ENCODE measurements around the gene EEF1AKMT2. TPM values are rescaled to one million over a fixed set of nuclear protein-coding genes. Genes with fewer than 3 reads are reported as not detected.

Gene EEF1AKMT2
- total and polyA plus RNA-seq, 9 of the 15 experiments (the other 6 are each of a cell fraction or from before 2014, with no cell fraction given): 9.3 to 34.3 (median 23.7) TPM

GRCh38 chr10:124743191-124744101 is 48.2 kb downstream of the EEF1AKMT2 start (continued):
- 0 out of 2 replicates have a peak, but pooled peaks have one; percentile 9 for TF ChIP-seq PHF8 (IDR thresholded peaks at IDR 0.05; ENCODE audit: borderline replicate concordance, low read length)
- TF ChIP-seq MNT (conservative IDR thresholded peaks at IDR 0.05): peak in 1 of 2 experiments; percentile 26; a peak in 1 of 4 replicates
- peak; percentile 53; the same call in 1 of the 2 replicates for TF ChIP-seq RBFOX2 (IDR thresholded peaks at IDR 0.05; ENCODE audit: low read depth, low read length)

DNA sequence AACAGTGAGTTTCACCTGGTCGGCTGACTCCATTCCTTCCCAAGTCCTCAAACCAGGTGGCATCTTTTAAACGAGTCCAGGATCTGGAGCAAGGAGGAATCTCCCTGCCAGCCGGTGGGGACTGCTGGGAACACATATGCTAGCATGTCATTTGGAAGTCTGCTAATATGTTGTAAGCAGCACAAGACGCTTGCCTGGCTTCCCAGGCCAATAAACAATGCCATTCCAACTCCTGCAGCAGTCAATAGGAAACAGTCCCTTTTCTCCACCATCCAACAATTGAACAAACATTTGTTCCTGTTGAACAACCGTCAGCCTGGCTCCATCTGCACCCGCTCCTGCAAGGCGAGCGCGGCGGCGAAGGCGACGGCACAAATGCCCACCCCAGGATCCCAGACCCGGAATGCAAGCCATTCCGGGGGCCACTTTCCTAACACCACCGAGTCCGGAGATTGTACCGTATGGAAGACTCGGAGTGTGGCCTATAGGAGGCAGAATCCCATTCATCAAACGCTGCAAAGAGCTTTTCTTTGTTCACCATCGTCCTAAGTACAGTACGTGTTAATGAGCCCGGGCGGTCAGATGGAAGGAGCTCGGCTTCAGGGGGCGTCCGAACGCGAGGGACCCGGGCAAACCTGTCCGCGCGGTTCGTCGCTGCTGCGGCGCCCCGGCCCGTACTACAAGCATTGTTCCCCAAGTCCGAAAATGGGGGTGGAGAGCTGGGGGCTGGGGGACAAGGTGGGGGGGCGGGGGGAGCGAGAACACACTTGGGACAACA is 49.1 kb downstream of the EEF1AKMT2 start:
- DNase-seq (ENCODE audit: extremely low read depth in 1 of 4, low spot score in 3 of 4): peak; percentile 18 to 59 (median 34)
- Histone ChIP-seq H3K27me3 (ENCODE audit: control insufficient read depth in 2 of 2, insufficient read depth in 2 of 2, low read length in 2 of 2) (no peaks in the 10 kb centered on the region), H3K79me2 (ENCODE audit: control insufficient read depth, insufficient read depth, low read length) (peaks cover 59% of the 10 kb centered on the region), H3K27ac (ENCODE audit: extremely low read depth, low read depth, low read length) (peak overlapping the region; percentile 36; the same call in 1 of the 3 replicates), H4K20me1 (replicated peaks; ENCODE audit: control insufficient read depth, insufficient read depth, low read length) (peaks cover 7% of the 10 kb centered on the region; the same call in 1 of the 2 replicates), H3K9ac (ENCODE audit: insufficient read depth in 1 of 2, low read depth in 2 of 2, low read length in 2 of 2) (peak overlapping the region; percentile 57 to 94), H3K36me3 (ENCODE audit: control insufficient read depth, insufficient read depth, low read length) (peaks cover 6% of the 10 kb centered on the region; the same call in 2 of the 3 replicates), H3K4me2 (ENCODE audit: insufficient read depth, low read length) (peak overlapping the region; percentile 77), H3K4me1 (replicated peaks in 1 of 2; ENCODE audit: control insufficient read depth in 2 of 2, insufficient read depth in 2 of 2, low read length in 2 of 2) (peaks cover 29% of the 10 kb centered on the region in 2 experiments; a peak in 4 of 5 replicates), H3K4me3 (peak overlapping the region; percentile 54), H3K9me3 (replicated peaks; ENCODE audit: control insufficient read depth, insufficient read depth, low read depth, low read length) (no peaks in the 10 kb centered on the region), H2AFZ (ENCODE audit: low read depth, low read length) (no peak overlapping the region), H3K9me1 (ENCODE audit: control insufficient read depth, insufficient read depth, low read length) (no peaks in the 10 kb centered on the region)
- peak; percentile 66 for ATAC-seq
- 12% methylated on average over 25 of the region's 42 CpGs for WGBS (ENCODE audit: insufficient coverage, low coverage, missing lambda C conversion rate)
- ChIA-PET CTCF (ENCODE audit: low intra/inter-chr PET ratio) (interaction anchor here (1.0 to 2.5 kb wide), 2 partner anchors 85 to 202 kb away, joined by 12 to 15 read pairs; no protein-coding TSS in a partner anchor), POLR2A (interaction anchor here (0.6 to 1.4 kb wide), 5 partner anchors 35 to 1077 kb away, joined by 3 to 5 read pairs (median 3); no protein-coding TSS in a partner anchor)
- BruUV-seq (replicated peaks): TSS peak; percentile 27
- intact Hi-C loops (cut with micrococcal nuclease): loop anchor here (5.0 to 10.0 kb wide), 3 partner anchors 70 to 95 kb away; no protein-coding TSS in a partner anchor
- FAIRE-seq: peak; percentile 72
- in situ Hi-C loops (cut with MboI): loop anchor here (5.0 to 10.0 kb wide), 2 partner anchors 190 to 302 kb away; no protein-coding TSS in a partner anchor
- TF ChIP-seq, protein P1, sequence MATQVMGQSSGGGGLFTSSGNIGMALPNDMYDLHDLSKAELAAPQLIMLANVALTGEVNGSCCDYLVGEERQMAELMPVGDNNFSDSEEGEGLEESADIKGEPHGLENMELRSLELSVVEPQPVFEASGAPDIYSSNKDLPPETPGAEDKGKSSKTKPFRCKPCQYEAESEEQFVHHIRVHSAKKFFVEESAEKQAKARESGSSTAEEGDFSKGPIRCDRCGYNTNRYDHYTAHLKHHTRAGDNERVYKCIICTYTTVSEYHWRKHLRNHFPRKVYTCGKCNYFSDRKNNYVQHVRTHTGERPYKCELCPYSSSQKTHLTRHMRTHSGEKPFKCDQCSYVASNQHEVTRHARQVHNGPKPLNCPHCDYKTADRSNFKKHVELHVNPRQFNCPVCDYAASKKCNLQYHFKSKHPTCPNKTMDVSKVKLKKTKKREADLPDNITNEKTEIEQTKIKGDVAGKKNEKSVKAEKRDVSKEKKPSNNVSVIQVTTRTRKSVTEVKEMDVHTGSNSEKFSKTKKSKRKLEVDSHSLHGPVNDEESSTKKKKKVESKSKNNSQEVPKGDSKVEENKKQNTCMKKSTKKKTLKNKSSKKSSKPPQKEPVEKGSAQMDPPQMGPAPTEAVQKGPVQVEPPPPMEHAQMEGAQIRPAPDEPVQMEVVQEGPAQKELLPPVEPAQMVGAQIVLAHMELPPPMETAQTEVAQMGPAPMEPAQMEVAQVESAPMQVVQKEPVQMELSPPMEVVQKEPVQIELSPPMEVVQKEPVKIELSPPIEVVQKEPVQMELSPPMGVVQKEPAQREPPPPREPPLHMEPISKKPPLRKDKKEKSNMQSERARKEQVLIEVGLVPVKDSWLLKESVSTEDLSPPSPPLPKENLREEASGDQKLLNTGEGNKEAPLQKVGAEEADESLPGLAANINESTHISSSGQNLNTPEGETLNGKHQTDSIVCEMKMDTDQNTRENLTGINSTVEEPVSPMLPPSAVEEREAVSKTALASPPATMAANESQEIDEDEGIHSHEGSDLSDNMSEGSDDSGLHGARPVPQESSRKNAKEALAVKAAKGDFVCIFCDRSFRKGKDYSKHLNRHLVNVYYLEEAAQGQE (IDR thresholded peaks at IDR 0.05; ENCODE audit: borderline replicate concordance): no peak
- TF ChIP-seq, protein P1 (CRISPR knock-in tag; IDR thresholded peaks at IDR 0.05; ENCODE audit: low read depth): no peak
- no peak for TF ChIP-seq KDM2B (CRISPR knock-in tag; IDR thresholded peaks at IDR 0.05)
